IPS DF 6.9 (cell line): ENCODE measurements around the gene STARD10.

Experiments used
- DNase-seq: peaks from one replicate; pipeline ENCODE4 v3.0.0-alpha.2; 2013; ENCODE audit warnings: low read depth, low spot score
- H3K27ac ChIP-seq: one replicate; pipeline ENCODE4 v1.5.1; 2013; ENCODE audit warnings: low read length, control low read depth
- H3K27me3 ChIP-seq: 2 replicates; pipeline ENCODE4 v1.6.1; 2013; ENCODE audit warnings: mild to moderate bottlenecking, low read length; ENCODE audit not compliant: control insufficient read depth, insufficient read depth
- H3K36me3 ChIP-seq: 2 replicates; pipeline ENCODE4 v1.6.1; 2013; ENCODE audit warnings: low read length; ENCODE audit not compliant: control insufficient read depth, insufficient read depth
- H3K4me1 ChIP-seq: 2 replicates; pipeline ENCODE4 v1.6.1; 2013; ENCODE audit warnings: low read length; ENCODE audit not compliant: control insufficient read depth, insufficient read depth
- H3K4me3 ChIP-seq: 2 replicates; pipeline ENCODE4 v1.5.1; 2013; ENCODE audit warnings: mild to moderate bottlenecking, low read length
- H3K9me3 ChIP-seq: 2 replicates; pipeline ENCODE4 v1.6.1; 2013; ENCODE audit warnings: low read length, inconsistent platforms; ENCODE audit not compliant: control insufficient read depth, insufficient read depth
- WGBS: extraction: QIAGEN DNeasy Blood & Tissue Kit; methylation state at CpG from one replicate; pipeline ENCODE4 v1.1.7; 2013; ENCODE audit warnings: mixed read lengths, missing lambda C conversion rate; ENCODE audit not compliant: insufficient read length, insufficient coverage; 5-methylcytosine and 5-hydroxymethylcytosine counted together

STARD10 gene

GRCh38 chr11:72763823-72764222, 30.0 kb downstream of the STARD10 start:
- peaks cover 8% of the 10 kb centered on the region; the same call in 1 of the 2 replicates for H3K4me1 ChIP-seq
- no peak overlapping the region for H3K27ac ChIP-seq
- no peaks in the 10 kb centered on the region for H3K36me3 ChIP-seq
- H3K9me3 ChIP-seq, result no peaks in the 10 kb centered on the region
- H3K4me3 ChIP-seq, result no peak overlapping the region
- H3K27me3 ChIP-seq, result no peaks in the 10 kb centered on the region
- no peak for DNase-seq
- no CpG with 5 or more reads among the region's 4 CpGs for WGBS

GRCh38 chr11:72762641-72763304, 31.1 kb downstream of the STARD10 start:
- WGBS, result no CpG with 5 or more reads among the region's 5 CpGs
- Histone ChIP-seq H3K27me3 (no peaks in the 10 kb centered on the region), H3K9me3 (no peaks in the 10 kb centered on the region), H3K27ac (no peak overlapping the region), H3K4me3 (no peak overlapping the region), H3K36me3 (no peaks in the 10 kb centered on the region), H3K4me1 (peaks cover 3% of the 10 kb centered on the region; the same call in 1 of the 2 replicates)
- DNase-seq, result no peak

GRCh38 chr11:72760539-72761405, 33.1 kb downstream of the STARD10 start:
- no CpG with 5 or more reads among the region's 8 CpGs for WGBS
- DNase-seq, result no peak
- no peak overlapping the region for H3K27ac ChIP-seq

GRCh38 chr11:72759468-72759985, 34.3 kb downstream of the STARD10 start:
- no peak for DNase-seq
- Histone ChIP-seq H3K4me1 (0 out of 2 replicates have a peak, but pooled peaks cover 1% of the 10 kb centered on the region), H3K27me3 (no peaks in the 10 kb centered on the region), H3K4me3 (no peak overlapping the region), H3K9me3 (no peaks in the 10 kb centered on the region), H3K27ac (no peak overlapping the region), H3K36me3 (no peaks in the 10 kb centered on the region)
- no CpG with 5 or more reads among the region's 8 CpGs for WGBS

More at GRCh38 chr11:72760539-72761405, 33.1 kb downstream of the STARD10 start:
- Histone ChIP-seq H3K27me3 (no peaks in the 10 kb centered on the region), H3K4me3 (no peak overlapping the region), H3K4me1 (peaks cover 3% of the 10 kb centered on the region; the same call in 1 of the 2 replicates), H3K36me3 (no peaks in the 10 kb centered on the region), H3K9me3 (no peaks in the 10 kb centered on the region)

GRCh38 chr11:72758690-72759389, 35.0 kb downstream of the STARD10 start:
- Histone ChIP-seq H3K27ac (no peak overlapping the region), H3K36me3 (no peaks in the 10 kb centered on the region), H3K4me1 (no peaks in the 10 kb centered on the region), H3K4me3 (no peak overlapping the region), H3K9me3 (no peaks in the 10 kb centered on the region), H3K27me3 (no peaks in the 10 kb centered on the region)
- WGBS, result no CpG with 5 or more reads among the region's 17 CpGs
- DNase-seq, result no peak

DNA sequence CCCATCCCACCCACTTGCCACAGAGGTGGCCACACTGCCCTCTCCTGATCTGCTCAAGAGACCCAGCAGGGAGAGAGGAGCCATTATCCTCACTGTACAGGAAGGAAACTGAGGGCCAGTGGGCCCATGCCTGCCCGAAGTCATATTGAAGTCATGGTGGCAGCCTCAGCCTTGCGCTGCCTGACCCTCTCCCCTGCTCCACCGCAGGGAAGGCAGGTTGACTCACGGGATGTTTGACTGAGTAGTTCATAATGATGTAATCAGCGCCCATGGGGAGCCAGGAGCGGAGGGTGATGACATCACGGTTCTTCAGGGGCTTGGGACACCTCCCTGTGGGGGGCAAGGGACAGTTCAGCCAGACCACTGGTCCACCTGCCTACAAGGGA, 35.5 kb downstream of the STARD10 start:
- H3K27ac ChIP-seq, result no peak overlapping the region
- no peaks in the 10 kb centered on the region for H3K4me1 ChIP-seq
- H3K4me3 ChIP-seq, result no peak overlapping the region
- no peaks in the 10 kb centered on the region for H3K9me3 ChIP-seq
- no peaks in the 10 kb centered on the region for H3K36me3 ChIP-seq
- no peaks in the 10 kb centered on the region for H3K27me3 ChIP-seq
- no peak for DNase-seq
- WGBS, result no CpG with 5 or more reads among the region's 7 CpGs

DNA sequence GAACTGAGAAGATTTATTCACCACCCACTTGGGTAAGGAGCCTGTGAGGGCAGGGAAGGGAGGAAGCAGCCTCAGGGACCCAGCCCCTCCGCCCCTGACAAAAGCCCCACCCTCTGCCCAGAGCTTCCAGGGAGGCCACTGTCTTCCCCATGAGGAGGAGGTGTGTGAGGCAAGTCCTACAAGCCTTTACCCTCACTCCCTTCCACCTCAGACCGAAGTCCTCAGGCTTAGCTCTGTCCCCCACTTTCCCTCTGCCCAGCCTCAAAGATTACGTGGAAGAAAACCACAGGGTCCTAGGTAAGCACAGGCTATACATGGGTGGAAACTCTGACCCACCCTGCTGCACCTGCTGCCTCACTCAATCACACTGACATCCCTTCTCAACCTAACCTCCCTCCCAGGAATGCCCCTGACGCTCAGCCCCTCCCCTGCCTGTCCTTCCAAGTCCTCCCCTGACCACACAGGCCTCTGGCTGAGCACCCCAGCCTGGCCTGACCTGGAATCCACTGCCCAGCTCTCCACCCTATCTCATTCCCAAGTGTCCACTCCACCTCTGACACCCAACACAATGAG, 38.0 kb downstream of the STARD10 start:
- Histone ChIP-seq H3K4me1 (peaks cover 8% of the 10 kb centered on the region), H3K27ac (no peak overlapping the region), H3K9me3 (no peaks in the 10 kb centered on the region), H3K27me3 (no peaks in the 10 kb centered on the region), H3K36me3 (no peaks in the 10 kb centered on the region), H3K4me3 (no peak overlapping the region)
- WGBS, result no CpG with 5 or more reads among the region's 4 CpGs
- DNase-seq, result no peak

DNA sequence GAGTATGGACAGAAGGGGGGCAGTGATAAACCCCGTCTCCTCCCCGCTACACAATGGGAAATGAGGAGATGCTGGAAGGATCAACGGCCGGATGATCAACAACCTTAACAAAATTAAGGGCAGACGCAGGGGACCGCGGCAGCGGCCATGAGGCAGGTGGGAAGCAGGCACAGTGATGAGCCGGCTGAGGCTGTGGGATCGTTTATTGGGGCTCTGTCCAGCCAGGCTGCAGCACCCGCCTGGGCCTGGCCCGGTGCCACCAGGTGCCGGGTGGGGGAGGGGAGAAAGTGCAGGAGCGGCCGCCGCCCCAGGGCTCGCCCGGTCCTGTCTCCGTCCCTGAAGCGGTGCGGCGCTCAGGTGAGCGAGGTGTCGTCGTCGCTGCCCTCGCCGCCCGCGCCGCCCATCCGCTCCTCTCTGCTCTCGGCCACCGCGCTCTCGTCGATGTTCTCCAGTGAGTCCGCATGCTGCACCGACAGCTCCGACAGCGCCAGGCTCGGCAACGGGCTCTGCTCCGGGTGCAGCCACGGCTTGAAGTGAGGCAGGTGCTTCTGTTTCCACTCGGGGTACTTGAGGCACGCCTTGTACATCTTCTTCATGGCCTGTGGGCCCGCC, 39.2 kb downstream of the STARD10 start:
- H3K9me3 ChIP-seq, result no peaks in the 10 kb centered on the region
- peaks cover 8% of the 10 kb centered on the region for H3K4me1 ChIP-seq
- WGBS, result no CpG with 5 or more reads among the region's 48 CpGs
- H3K36me3 ChIP-seq, result no peaks in the 10 kb centered on the region
- H3K4me3 ChIP-seq, result no peak overlapping the region
- DNase-seq, result no peak
- no peak overlapping the region for H3K27ac ChIP-seq
- H3K27me3 ChIP-seq, result no peaks in the 10 kb centered on the region

- no peaks in the 10 kb centered on the region for H3K27me3 ChIP-seq
- H3K9me3 ChIP-seq, result no peaks in the 10 kb centered on the region
- H3K36me3 ChIP-seq, result no peaks in the 10 kb centered on the region
- no CpG with 5 or more reads among the region's 8 CpGs for WGBS
- no peak for DNase-seq
- peaks cover 8% of the 10 kb centered on the region for H3K4me1 ChIP-seq
- no peak overlapping the region for H3K4me3 ChIP-seq
- no peak overlapping the region for H3K27ac ChIP-seq
Observed at GRCh38 chr11:72754149-72754543, 39.7 kb downstream of the STARD10 start.
